Measurements from ENCODE around the gene RAB29.

GRCh38 chr1:205787287-205787916, 12.1 kb upstream of the RAB29 start:
- TF ChIP-seq, protein P1, sequence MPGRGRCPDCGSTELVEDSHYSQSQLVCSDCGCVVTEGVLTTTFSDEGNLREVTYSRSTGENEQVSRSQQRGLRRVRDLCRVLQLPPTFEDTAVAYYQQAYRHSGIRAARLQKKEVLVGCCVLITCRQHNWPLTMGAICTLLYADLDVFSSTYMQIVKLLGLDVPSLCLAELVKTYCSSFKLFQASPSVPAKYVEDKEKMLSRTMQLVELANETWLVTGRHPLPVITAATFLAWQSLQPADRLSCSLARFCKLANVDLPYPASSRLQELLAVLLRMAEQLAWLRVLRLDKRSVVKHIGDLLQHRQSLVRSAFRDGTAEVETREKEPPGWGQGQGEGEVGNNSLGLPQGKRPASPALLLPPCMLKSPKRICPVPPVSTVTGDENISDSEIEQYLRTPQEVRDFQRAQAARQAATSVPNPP (IDR thresholded peaks at IDR 0.05; ENCODE audit: borderline replicate concordance, insufficient read depth, insufficient read length) = no peak
- TF ChIP-seq MCM7 (IDR thresholded peaks at IDR 0.05) = no peak
- no peak for TF ChIP-seq CTCF (IDR thresholded peaks at IDR 0.05 in 2 of 3, conservative IDR thresholded peaks at IDR 0.05 in 1 of 3; ENCODE audit: insufficient read depth in 2 of 3, low read depth in 1 of 3, low read length in 3 of 3)
- TF ChIP-seq FOXA1 (IDR thresholded peaks at IDR 0.05; ENCODE audit: borderline replicate concordance) = no peak
- TF ChIP-seq NR2C1 (IDR thresholded peaks at IDR 0.05) = no peak
- TF ChIP-seq NR2C1 (tag; IDR thresholded peaks at IDR 0.05) = no peak
- no peak for TF ChIP-seq XRCC5 (IDR thresholded peaks at IDR 0.05; ENCODE audit: low read depth, low read length)
- TF ChIP-seq ZNF3 (CRISPR knock-in tag; IDR thresholded peaks at IDR 0.05) = no peak
- no peak for TF ChIP-seq ESRRA (IDR thresholded peaks at IDR 0.05; ENCODE audit: borderline replicate concordance, low read depth)
- TF ChIP-seq CREB3L1 (IDR thresholded peaks at IDR 0.05; ENCODE audit: borderline replicate concordance, low read depth) = no peak; the same call in 1 of the 2 replicates

Data from K562 (cell line).